HepG2 (cell line): Measurements from ENCODE around the gene MAP2K5.

Experiments
- CCAR2 ChIP-seq: fragments of 200-400 bp; formaldehyde crosslinking; optimal IDR thresholded peaks from 2 replicates; pipeline ENCODE3; 2018; ENCODE audit warnings: low read depth, mild to moderate bottlenecking, low read length, moderate library complexity
- CHD4 ChIP-seq: fragments of 200-600 bp; sonication (generic); IDR thresholded peaks from 2 replicates; pipeline ENCODE4 v1.7.0; 2017; ENCODE audit warnings: mild to moderate bottlenecking, low read length, borderline replicate concordance
- FOXO4 ChIP-seq: sonication (generic); formaldehyde crosslinking; conservative IDR thresholded peaks from 2 replicates; pipeline ENCODE4 v1.8.1; 2023; ENCODE audit warnings: missing genetic modification reagents
- KDM5B ChIP-seq: sonication (generic); formaldehyde crosslinking; IDR thresholded peaks from 2 replicates; pipeline ENCODE4 v1.4.0; 2020; ENCODE audit warnings: missing genetic modification reagents, mild to moderate bottlenecking, borderline replicate concordance
- KIAA2018 ChIP-seq: sonication (generic); formaldehyde crosslinking; IDR thresholded peaks from 2 replicates; pipeline ENCODE4 v1.5.0; 2020; ENCODE audit warnings: mild to moderate bottlenecking, missing genetic modification reagents, borderline replicate concordance
- MTA3 ChIP-seq: sonication (generic); formaldehyde crosslinking; IDR thresholded peaks from 2 replicates; pipeline ENCODE4 v1.4.0; 2020; ENCODE audit warnings: missing genetic modification reagents
- MXI1 ChIP-seq: IDR thresholded peaks from 3 replicates; pipeline ENCODE4 v1.6.1; 2012; ENCODE audit warnings: low read depth, low read length, inconsistent platforms, borderline replicate concordance
- SIN3A ChIP-seq: IDR thresholded peaks from 2 replicates; pipeline ENCODE4 v1.6.1; 2011; ENCODE audit warnings: low read depth, mild to moderate bottlenecking, control low read depth, low read length, borderline replicate concordance
- TP53 ChIP-seq: sonication (generic); formaldehyde crosslinking; conservative IDR thresholded peaks from 2 replicates; pipeline ENCODE4 v1.4.0; 2020; ENCODE audit warnings: missing genetic modification reagents
- ZBTB40 ChIP-seq, 2 experiments: fragments of 450-650 bp in 1 of 2; sonication (generic) in 1 of 2; formaldehyde crosslinking in 1 of 2; IDR thresholded peaks; 2 replicates each; pipeline versions ENCODE4 v1.6.1 to v1.8.0; 2016 to 2022; ENCODE audit warnings: antibody characterized with exemption in 1 of 2, mild to moderate bottlenecking in 1 of 2, missing genetic modification reagents in 1 of 2
- ZNF234 ChIP-seq: sonication (generic); formaldehyde crosslinking; conservative IDR thresholded peaks from 2 replicates; pipeline ENCODE4 v1.5.1; 2020; ENCODE audit warnings: mild to moderate bottlenecking, missing genetic modification reagents
- ZNF44 ChIP-seq: sonication (generic); formaldehyde crosslinking; IDR thresholded peaks from 2 replicates; pipeline ENCODE4 v1.5.1; 2020; ENCODE audit warnings: mild to moderate bottlenecking, missing genetic modification reagents
- ZZZ3 ChIP-seq: sonication (generic); formaldehyde crosslinking; IDR thresholded peaks from 2 replicates; pipeline ENCODE4 v1.4.0; 2020; ENCODE audit warnings: missing genetic modification reagents, mild to moderate bottlenecking, borderline replicate concordance

DNA sequence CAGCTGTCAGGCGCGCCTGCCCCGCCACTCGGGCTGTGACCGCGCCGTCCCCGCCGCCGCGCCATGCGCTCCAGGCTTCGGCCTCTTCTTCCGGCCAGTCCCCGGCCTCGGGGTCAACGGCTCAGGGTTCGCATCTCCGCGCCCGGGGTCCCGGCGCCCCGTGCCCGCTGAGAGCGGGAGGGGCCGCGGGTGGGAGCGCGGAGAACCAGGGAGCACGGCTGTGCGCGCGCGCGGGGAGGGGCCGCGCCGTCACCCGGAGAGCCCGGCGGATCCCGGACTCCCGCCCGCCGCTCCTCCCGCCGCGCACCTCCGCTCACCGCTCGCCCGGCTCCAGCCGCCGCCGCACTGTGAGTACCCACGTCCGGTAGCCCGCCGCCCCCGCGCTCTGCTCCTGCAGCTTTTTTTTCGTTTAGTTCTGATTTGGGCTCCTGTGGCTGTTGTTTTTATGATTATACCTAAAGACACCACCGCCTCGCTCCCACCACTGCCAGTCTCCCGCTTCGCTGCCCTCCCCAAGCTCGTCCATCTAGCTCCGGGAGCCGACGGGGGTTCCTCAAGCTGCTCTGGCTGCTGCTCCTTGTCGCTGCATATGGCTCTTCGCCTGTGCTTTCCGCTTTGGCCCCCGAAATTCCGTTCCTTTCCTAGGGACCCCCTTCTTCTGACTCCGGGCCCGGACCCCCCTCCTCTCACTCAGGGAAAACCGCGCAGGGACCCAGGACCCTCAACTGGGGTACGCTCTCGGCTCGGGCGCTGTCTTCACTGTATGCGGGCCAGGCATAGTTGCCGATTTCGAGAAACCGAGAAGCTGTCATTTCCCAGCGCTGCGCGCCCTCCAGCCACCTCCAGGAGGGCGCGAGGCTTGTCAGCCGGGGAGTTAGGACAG lies 281.1 kb downstream of the MAP2K5 start:
- TF ChIP-seq CHD4 (no peak), MXI1 (no peak), ZNF44 (CRISPR knock-in tag) (no peak), SIN3A (no peak), ZZZ3 (CRISPR knock-in tag) (no peak), ZBTB40 (IDR thresholded peaks at IDR 0.05) (no peak), ZBTB40 (CRISPR knock-in tag; IDR thresholded peaks at IDR 0.05) (no peak), CCAR2 (no peak), KDM5B (CRISPR knock-in tag) (no peak), KIAA2018 (no peak), FOXO4 (CRISPR knock-in tag) (no peak), ZNF234 (CRISPR knock-in tag) (no peak), TP53 (CRISPR knock-in tag) (no peak), MTA3 (no peak)
